K562 treated with DMSO at 1 percent for 24 hours (cell line): ENCODE measurements around the gene UVSSA. TPM values are rescaled to one million over a fixed set of nuclear protein-coding genes. Genes with fewer than 3 reads are reported as not detected.

Experiments used
- total RNA-seq: library from RNA; unstranded; fragments of 300-600 nt; gene quantifications from 2 replicates; pipeline ENCODE4 v1.2.3, GENCODE V29; 2022; ENCODE audit warnings: low read depth; ENCODE audit not compliant: insufficient read depth

Gene UVSSA
- 3.2 and 5.0 TPM in 2 replicates for total RNA-seq

GRCh38 chr4:1346781-1347409, at the start of gene UVSSA:
Gene UVSSA, plus strand, starts transcription at chr4:1347208. Its CDS starts 884 bp downstream, at chr4:1348092.

GRCh38 chr4:1406394-1406980, 59.5 kb downstream of the UVSSA start, which contains the start of gene NKX1-1:
Gene NKX1-1, minus strand, starts transcription at chr4:1406442. Its CDS starts 0 bp downstream, at chr4:1406442.

Other genes with a start within 250 kb of the UVSSA start
- not detected in 2 replicates for gene RNF212, start 233.6 kb upstream of the UVSSA start, total RNA-seq
- 0.96 and 3.0 TPM in 2 replicates for gene SPON2, start 174.6 kb upstream of the UVSSA start, total RNA-seq
- gene CTBP1, start 98.1 kb upstream of the UVSSA start, total RNA-seq, result 142 and 151 TPM in 2 replicates
- 91.8 and 100 TPM in 2 replicates for gene MAEA, start 57.3 kb upstream of the UVSSA start, total RNA-seq
- not detected in 2 replicates for gene NKX1-1, start 59.2 kb downstream of the UVSSA start, total RNA-seq